Gastroesophageal sphincter (tissue), 3 donors: ENCODE measurements around the gene HSD11B2.

Experiments used
- CTCF ChIP-seq, 4 experiments: fragments of 200-600 bp in 2 of 4; fragments of 450-650 bp in 2 of 4; sonication (generic) in 1 of 4; IDR thresholded peaks; one replicate each; pipeline ENCODE4 v1.5.1; 2017 to 2019; ENCODE audit warnings: antibody characterized with exemption in 4 of 4, mild to moderate bottlenecking in 2 of 4, moderate library complexity in 2 of 4
- EP300 ChIP-seq: sonication (generic); formaldehyde crosslinking; IDR thresholded peaks from one replicate; pipeline ENCODE4 v1.6.1; 2017; ENCODE audit warnings: antibody characterized with exemption, mild to moderate bottlenecking
- POLR2A ChIP-seq, 2 donors: fragments of 450-650 bp; IDR thresholded peaks; one replicate each; pipeline ENCODE4 v1.6.1; 2017; ENCODE audit warnings: antibody characterized with exemption in 2 of 2, mild to moderate bottlenecking in 2 of 2, moderate library complexity in 1 of 2
- POLR2AphosphoS5 ChIP-seq: sonication (generic); formaldehyde crosslinking; IDR thresholded peaks from one replicate; pipeline ENCODE4 v1.6.1; 2017; ENCODE audit warnings: antibody characterized with exemption

GRCh38 chr16:67474551-67475455, 43.9 kb downstream of the HSD11B2 start:
- no peak for TF ChIP-seq POLR2AphosphoS5
- TF ChIP-seq CTCF (IDR thresholded peaks at IDR 0.05) = no peak
- TF ChIP-seq EP300 = no peak
- TF ChIP-seq POLR2A (IDR thresholded peaks at IDR 0.05) = no peak
